Stimulated activated CD4-positive, alpha-beta T cell treated with anti-CD3 and anti-CD28 coated beads, Interleukin-1b, Interleukin-23, amount 100 ng/mL, for 24 hours (primary cell): ENCODE results near the gene DRD5.
"Not testable (repeated sequence)": the region's sequence is repeated elsewhere in the genome, so short reads cannot be mapped to it uniquely, and the experiment has no call there.

ENCODE experiments used
- DNase-seq, 4 experiments: peaks; one replicate each; pipeline ENCODE4 v3.0.0-alpha.2; 2020; ENCODE audit warnings: low read depth in 4 of 4, low spot score in 1 of 4

Gene DRD5

GRCh38 chr4:9781343-9782135 is at the start of gene DRD5:
Gene DRD5, plus strand, starts transcription at chr4:9781634. Its CDS starts 396 bp downstream, at chr4:9782030.
- no peak for DNase-seq

- not testable (repeated sequence) for DNase-seq
Observed at GRCh38 chr4:9732256-9732655, 49.2 kb upstream of the DRD5 start.

- DNase-seq: no peak
Observed at GRCh38 chr4:9735515-9735914, 45.9 kb upstream of the DRD5 start.

- DNase-seq: not testable (repeated sequence)
Observed at GRCh38 chr4:9737280-9737679, 44.2 kb upstream of the DRD5 start.

GRCh38 chr4:9743789-9744188 is 37.6 kb upstream of the DRD5 start:
- DNase-seq: not testable (repeated sequence)

GRCh38 chr4:9745782-9746181 is 35.7 kb upstream of the DRD5 start:
- DNase-seq: no peak

GRCh38 chr4:9758641-9759317 is 22.7 kb upstream of the DRD5 start:
- DNase-seq: no peak

- DNase-seq: peak in 1 of 4 experiments; percentile 2
Observed at GRCh38 chr4:9762823-9763475, 18.5 kb upstream of the DRD5 start.

- no peak for DNase-seq
Observed at GRCh38 chr4:9764155-9764696, 17.2 kb upstream of the DRD5 start.

GRCh38 chr4:9765091-9765490 is 16.3 kb upstream of the DRD5 start:
- no peak for DNase-seq

GRCh38 chr4:9769321-9769720 is 12.1 kb upstream of the DRD5 start:
- DNase-seq: no peak

GRCh38 chr4:9771034-9771433 is 10.4 kb upstream of the DRD5 start:
- DNase-seq: no peak

GRCh38 chr4:9773471-9773870 is 8.0 kb upstream of the DRD5 start:
- DNase-seq: no peak

GRCh38 chr4:9782136-9782436 is 652 bp downstream of the DRD5 start:
- no peak for DNase-seq

GRCh38 chr4:9785891-9786290 is 4.5 kb downstream of the DRD5 start:
- not testable (repeated sequence) for DNase-seq

GRCh38 chr4:9792381-9792780 is 10.9 kb downstream of the DRD5 start:
- no peak for DNase-seq

- DNase-seq: not testable (repeated sequence)
Observed at GRCh38 chr4:9796641-9797040, 15.2 kb downstream of the DRD5 start.

GRCh38 chr4:9800848-9801247 is 19.4 kb downstream of the DRD5 start:
- DNase-seq: no peak

- DNase-seq: no peak
Observed at GRCh38 chr4:9804918-9805317, 23.5 kb downstream of the DRD5 start.

GRCh38 chr4:9808077-9808476 is 26.6 kb downstream of the DRD5 start:
- DNase-seq: no peak

- DNase-seq: no peak
Observed at GRCh38 chr4:9811806-9812205, 30.4 kb downstream of the DRD5 start.
